Suprapubic skin (tissue), 4 donors: ENCODE results near the gene PRKN.

Experiments
- CTCF ChIP-seq, 2 donors: fragments of 200-600 bp in 1 of 2; fragments of 450-650 bp in 1 of 2; sonication (generic) in 1 of 2; IDR thresholded peaks; one replicate each; pipeline ENCODE4 v1.5.1; 2016 to 2019; ENCODE audit warnings: antibody characterized with exemption in 2 of 2, mild to moderate bottlenecking in 1 of 2, moderate library complexity in 1 of 2
- EP300 ChIP-seq: sonication (generic); formaldehyde crosslinking; IDR thresholded peaks from one replicate; pipeline ENCODE4 v1.6.1; 2017; ENCODE audit warnings: antibody characterized with exemption
- POLR2A ChIP-seq, 2 donors: fragments of 450-650 bp; IDR thresholded peaks; one replicate each; pipeline ENCODE4 v1.6.1; 2017; ENCODE audit warnings: antibody characterized with exemption in 2 of 2, mild to moderate bottlenecking in 2 of 2, moderate library complexity in 2 of 2
- POLR2AphosphoS5 ChIP-seq, 3 donors: sonication (generic); formaldehyde crosslinking; IDR thresholded peaks; one replicate each; pipeline ENCODE4 v1.6.1; 2017; ENCODE audit warnings: antibody characterized with exemption in 3 of 3

GRCh38 chr6:161607696-161608297 lies 1119.8 kb downstream of the PRKN start:
- TF ChIP-seq CTCF (IDR thresholded peaks at IDR 0.05), result no peak
- no peak for TF ChIP-seq EP300
- no peak for TF ChIP-seq POLR2A (IDR thresholded peaks at IDR 0.05)
- TF ChIP-seq POLR2AphosphoS5 (IDR thresholded peaks at IDR 0.05), result no peak
